Activated effector memory CD4-positive, alpha-beta T cell treated with anti-CD3 and anti-CD28 coated beads, Interleukin-2, amount 50 U/mL, for 16 hours (primary cell): ENCODE data around the gene NKAIN2.
"Not testable (repeated sequence)": the region's sequence is repeated elsewhere in the genome, so short reads cannot be mapped to it uniquely, and the experiment has no call there.

Experiments
- DNase-seq: peaks from one replicate; pipeline ENCODE4 v3.0.0-alpha.2; 2020

The NKAIN2 gene

DNA sequence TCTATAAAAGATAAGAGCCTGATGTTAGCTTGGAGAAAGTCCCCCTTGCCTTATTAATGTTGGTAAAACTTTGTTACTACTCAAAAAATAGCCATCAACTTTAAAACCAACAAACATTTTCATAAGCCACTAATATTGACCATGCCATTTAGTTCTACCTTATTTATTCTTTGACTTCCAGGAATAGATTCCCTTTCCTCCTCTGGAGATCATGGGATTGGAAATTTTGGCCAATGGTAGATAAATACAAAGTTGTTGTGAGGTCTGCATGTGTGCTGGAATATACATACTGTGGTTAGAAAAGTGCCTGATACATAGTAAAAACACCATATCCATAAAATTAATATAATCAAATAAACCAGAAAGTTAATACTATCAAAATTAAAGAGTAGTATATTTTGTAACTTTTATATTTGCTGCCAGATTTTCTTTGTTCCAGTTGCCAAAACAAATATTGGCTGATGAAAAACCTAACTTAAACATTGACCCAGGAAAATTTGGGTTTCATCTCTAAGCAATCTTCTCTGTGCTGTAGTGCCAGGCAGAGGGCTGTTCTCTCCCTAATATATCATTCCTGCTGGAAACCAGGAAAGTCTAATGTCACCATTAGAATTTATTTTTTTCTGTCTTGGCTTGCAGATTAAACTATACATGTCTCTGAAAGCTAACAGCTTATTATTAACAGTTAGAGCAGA is 169.1 kb downstream of the NKAIN2 start:
- DNase-seq: no peak

DNA sequence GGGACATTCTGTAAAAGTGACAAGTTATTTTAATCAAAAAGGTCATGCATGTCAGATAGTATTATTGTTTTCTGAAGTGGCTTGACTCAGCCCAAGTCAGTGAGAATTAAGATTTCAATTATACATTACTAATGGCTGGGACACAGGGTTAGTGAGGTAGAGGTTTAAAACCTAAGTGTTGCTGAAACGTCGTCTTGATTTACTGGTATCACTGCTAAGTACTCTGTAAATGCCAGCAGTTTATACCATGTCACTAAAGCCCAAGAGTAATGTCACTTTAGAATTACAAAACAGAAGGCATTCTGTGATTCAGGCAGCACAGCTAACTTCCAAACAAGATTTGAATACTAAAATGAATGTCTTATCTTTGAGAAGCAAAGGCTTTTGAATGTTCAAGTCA is 176.6 kb downstream of the NKAIN2 start:
- no peak for DNase-seq

DNA sequence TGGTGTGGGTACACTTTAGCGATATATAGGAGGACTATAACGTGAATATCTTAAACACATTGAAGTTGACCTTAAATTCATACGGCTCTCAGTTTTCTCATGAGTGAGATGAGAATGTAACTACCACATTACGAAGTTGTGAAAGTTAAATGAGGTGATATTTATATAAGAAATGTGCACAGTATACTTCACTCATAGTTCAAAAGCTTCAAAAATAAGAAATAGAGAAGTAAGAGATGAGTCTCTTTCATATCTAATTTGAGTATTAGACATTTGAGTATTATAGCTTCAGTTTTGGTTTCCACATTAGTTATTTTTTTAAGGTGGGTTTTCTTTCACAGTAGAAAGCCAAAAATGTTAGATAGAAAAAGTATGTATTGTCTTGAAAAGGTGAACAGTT is 183.3 kb downstream of the NKAIN2 start:
- no peak for DNase-seq

DNA sequence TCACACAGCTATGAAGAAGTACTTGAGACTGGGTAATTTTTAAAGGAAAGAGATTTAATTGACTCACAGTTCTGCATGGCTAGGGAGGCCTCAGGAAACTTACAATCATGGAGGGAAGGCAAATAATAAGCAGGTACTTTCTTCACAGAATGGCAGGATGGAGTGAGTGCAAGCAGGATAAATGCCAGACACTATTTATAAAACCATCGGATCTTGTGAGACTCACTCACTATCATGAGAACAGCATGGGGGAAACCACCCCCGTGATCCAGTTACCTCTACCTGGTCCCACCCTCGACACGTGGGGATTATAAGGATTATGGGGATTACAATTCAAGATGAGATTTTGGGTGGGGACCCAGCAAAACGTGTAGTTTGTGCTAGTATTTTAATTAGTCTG is 186.3 kb downstream of the NKAIN2 start:
- DNase-seq: not testable (repeated sequence)

DNA sequence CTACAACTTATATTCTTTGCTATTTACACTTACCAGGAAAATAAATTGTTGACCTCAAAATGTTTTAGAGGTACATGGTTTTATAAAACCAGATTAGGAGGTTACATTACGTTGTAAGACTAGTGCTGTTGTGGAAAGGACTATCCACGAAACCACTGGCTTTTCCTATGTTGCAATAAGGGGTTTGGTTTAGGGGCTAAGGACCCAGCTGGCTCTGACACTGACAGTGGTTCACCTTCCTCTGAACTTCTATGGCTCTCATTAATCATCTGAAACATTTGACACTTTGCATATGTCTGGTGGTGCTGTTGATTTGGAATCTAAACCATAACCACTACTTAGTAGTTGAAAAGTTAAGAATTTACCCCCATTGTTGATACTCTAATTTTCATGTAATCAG is 186.7 kb downstream of the NKAIN2 start:
- no peak for DNase-seq

DNA sequence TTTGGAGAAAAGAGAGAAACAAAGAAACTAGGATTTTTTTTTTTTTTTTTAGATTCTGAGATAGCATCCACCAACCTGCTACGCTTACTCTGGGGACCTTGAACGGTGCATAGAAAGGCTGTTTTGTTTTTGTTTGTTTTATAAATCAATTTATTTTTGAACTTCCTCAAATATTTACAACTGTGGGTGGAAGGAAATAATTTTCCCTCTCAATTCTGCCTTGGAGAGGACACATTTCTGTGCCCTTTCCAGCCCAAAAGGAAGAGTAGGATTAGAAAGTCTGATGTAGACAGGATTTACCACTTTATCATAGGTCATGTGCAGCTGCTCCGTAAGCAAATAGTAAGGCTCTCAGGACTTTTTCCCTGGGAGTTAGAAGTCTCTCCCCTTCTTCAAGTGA is 190.5 kb downstream of the NKAIN2 start:
- no peak for DNase-seq

DNA sequence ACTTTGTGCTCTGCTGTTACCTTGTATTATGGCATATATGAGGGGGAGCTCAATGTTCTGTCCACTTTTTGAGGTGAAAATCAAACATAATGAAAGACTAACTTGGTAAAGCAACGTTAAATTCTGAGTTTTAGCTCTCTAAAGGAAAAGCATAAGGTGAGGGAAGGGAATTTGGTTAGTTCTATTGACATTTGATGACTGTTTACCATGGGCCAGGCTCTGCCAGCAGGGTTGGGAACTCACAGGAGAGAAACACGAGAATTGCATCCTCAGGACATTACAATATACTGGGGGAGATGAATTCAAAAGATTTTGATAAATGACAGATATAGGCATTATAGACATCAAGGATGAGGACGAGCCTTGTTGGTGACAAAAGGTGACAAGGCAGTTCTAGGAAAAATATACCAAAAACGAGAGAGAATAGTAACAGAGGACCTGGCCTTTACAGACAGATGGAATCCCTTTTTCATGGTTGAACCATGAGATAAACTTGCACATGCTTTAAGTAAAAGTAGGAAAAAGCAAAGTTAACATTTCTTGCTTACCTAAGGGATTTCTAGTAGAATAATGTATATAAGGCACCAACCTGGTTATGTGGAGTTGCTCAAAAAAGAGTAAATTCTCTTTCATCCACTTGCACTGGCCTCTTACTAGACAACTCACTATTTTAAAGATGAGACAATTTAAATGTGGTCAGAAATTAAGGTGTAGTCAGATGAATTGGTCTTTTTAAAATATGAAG is 191.4 kb downstream of the NKAIN2 start:
- no peak for DNase-seq

DNA sequence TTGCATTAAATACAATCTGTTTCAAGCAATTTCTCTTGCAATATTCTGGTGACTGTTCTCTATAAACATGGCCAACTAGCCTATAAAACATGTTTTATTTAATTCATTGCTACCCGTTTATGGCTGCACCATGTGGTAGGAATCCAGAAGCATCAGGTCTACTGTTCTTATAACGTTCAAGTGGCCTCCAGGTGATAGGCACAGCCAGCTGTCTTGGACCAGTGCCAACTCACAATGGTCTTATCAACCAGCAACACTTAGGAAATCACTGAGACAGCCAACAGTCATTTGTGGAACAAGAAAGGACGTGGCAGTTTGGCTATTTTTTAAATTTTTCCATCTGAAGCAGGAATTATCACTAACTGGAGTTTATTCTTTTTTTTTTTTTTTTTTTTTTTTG is 193.6 kb downstream of the NKAIN2 start:
- no peak for DNase-seq

DNA sequence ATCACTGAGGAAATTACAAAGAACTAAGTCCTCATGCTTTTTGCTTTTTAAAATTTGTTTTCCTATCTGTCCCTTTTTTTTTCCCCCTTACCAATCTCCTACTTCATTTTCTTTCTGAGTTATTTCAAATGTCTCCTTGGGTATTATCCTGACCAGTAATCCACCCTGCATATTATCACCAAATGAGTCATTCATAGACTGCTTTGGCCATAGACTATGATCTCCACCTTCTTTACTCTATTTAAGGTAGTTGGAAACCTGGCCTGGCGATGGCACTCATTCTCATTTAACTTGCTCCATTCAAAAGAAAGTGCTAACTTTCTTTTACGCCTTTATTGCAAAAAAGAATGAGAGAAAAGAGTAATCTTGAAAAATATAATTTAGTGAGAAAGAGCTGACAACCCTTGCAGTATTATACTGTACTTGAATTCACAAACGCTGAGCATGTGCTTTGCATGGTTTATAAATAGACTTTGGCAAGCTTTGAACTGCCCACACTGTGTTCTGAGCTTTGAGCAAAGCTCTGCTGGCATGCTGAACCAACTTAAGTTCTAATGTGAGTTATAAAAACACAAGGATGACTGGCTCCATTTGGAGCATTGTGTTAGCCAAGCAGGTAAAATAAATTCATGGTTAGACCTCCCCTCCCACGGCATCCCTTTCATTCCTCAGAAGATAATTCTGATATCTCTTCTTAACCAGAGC is 198.9 kb downstream of the NKAIN2 start:
- DNase-seq: no peak

DNA sequence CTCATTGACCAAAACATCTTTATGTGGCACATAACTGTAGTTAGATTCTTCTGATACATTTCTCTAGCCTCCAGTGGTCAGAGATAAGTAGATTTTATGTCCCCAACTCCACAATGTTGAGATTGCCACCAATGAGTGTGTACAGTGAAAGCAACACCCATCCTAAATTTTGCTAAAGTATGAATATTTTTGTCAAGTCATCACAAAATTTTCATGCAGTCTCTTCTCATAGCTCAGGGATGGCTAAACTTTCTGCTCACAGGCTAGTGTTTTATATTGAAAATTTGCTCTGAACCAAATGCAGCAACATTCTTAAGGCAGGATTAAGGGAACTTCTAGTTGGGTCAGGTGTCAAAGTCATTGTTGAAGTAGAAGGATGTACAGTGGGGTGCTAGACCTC is 203.6 kb downstream of the NKAIN2 start:
- no peak for DNase-seq

DNA sequence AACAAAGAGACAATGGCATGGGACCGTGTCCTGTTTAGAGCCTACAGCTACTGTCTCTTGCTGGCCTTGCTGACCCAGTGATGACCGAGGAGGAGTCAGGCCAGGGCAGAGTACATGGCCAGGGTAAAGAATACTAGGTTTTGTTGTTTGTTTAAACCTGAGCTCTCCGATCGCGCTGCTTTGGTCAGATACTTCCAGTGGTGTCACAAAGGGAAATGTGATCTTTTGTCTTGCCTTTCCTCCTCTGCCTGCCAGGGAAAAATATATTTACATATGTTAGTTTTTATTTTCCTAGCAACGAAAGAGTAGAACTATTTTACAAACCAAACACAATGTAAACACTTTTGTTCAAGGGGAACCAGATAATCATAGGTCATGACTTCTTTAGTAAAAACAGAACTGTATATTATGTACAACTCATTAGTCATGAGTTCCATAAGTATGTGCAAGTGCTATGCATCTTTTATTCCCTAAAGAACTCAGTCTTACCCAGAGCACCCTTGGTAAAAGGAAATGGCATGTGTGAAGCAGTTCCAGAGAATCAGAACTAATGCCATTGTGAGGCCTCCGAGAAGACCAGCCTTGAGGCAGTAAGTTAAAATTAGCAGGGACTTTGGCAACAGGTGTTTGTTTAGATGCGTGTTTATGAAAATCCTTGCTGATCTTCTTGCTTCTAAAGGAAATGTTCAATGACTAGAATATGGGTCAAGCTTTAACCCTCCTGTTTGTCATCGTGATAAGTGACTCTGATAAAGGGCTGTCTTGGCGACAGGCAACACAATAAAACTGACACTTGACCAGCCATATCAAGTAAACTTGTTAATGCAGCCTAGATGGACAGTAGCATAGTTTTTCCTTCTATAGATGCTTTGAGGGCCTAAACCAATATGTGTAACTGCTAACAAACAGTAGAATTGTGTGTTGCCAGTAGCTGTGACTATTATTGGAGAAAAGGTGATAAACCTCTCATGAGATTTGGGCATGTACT is 204.6 kb downstream of the NKAIN2 start:
- no peak for DNase-seq

DNA sequence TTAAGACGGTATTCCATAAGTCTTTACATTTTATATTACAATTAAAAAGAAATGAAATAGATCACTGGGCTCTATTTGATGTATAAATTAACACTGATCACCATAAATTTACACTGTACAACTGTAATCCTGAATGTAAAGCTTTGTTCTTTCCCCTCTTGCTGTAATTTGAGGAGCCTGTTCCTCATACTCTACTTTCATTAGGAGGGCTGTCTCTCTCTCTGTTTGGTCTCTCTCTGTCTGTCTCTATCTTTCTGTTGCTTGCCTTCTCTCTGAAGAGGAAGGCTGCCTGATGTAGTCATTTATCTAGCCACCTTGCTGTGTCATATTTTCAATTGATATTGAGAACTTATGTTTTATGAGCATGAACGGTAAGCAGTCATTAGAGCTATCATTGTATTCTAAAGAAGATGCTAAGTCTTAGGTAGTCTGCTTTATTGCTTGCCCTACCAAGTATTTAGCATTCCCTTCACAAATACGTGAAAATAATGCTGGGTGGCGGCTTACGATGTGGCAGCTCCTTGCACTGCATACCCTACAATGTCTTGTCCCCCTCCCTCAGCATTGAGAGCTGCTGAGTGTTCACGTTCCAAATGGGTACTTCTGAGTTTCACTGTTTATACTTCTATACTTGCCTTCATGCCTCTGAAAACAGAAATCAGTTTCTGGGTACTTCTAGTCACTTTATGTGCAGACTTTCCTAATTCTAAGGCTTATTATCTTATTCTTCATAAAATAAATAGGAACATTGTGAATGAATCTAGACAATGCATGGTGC is 205.5 kb downstream of the NKAIN2 start:
- DNase-seq: no peak

DNA sequence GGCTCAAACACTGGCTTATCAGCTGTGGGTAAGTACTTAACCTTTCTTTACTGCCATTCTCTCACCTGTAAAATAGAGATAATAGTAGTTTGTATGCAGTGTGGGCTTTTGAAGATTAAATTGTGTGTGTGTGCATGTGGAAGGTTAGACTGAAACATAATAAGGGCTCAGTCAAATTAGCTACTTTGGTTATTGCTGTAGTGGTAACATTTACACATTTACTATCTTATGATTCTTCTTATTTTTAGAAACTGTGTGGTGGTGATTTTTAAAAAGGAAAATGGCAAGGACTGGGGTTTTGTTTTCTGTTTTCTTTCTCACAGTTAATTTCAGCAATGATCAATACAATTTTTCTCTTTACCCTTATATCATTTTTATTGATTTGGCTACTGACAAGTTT is 206.9 kb downstream of the NKAIN2 start:
- DNase-seq: no peak

DNA sequence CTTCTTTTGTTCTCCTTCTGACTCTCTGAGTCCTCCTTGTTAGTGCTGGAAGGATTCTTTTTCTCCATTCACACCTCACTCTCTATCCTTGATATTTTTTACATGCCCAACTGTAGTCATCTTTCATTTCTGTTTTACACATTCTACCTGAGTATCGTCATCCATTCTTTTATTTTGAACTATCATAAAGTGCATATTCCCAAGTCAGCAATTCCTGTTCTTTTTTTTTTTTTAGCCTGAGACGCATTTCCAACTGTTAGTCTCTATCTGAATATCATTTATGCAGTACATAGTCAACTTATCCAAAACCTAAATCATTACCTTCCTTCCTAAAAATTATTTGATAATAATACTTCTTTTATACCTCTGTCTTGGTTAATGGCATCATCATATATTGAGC is 207.5 kb downstream of the NKAIN2 start:
- no peak for DNase-seq

DNA sequence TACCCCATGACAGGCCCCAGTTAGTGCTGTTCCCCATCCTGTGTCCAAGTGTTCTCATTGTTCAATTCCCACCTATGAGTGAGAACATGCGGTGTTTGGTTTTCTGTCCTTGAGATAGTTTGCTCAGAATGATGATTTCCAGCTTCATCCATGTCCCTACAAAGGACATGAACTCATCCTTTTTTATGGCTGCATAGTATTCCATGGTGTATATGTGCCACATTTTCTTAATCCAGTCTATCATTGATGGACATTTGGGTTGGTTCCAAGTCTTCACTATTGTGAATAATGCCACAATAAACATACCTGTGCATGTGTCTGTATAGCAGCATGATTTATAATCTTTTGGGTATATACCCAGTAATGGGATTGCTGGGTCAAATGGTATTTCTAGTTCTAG is 218.4 kb downstream of the NKAIN2 start:
- DNase-seq: not testable (repeated sequence)

DNA sequence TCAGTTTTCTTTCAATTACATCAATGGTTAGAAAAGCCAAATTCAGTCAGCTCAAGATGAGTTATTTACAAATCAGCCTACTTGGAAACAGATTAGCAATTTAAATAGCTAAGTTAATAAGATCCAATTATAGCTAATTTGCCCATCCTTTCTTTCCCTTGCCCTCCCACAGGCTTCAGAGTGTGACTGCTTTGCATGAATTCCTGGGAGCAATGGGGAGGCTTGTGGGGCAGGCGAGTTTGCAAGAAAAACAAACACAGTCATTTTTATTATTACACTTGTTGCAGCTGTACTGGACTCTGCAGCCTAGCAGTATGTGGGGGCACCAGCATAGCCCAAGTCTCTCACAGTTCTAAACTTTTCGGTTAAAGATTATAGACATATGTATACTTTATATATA is 219.0 kb downstream of the NKAIN2 start:
- DNase-seq: no peak

DNA sequence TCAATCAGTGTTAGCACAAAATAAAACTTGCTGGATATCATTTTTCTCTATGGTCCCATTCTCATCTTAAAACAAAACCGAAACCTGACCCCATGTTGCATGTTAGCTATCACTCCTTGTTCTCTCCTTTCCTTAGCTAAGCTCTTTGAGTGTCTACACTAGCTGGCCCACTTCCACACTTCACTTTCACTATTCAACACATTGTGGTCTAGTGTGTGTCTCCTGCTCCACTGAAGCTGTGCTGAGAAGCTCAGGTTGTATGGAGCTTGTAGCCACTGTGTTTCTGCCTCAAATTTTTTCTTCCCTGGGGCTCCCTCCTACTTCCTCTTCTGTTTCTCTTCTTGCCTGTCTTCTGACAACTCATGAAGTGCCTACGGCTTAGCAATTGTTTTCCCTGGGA is 223.0 kb downstream of the NKAIN2 start:
- DNase-seq: no peak

DNA sequence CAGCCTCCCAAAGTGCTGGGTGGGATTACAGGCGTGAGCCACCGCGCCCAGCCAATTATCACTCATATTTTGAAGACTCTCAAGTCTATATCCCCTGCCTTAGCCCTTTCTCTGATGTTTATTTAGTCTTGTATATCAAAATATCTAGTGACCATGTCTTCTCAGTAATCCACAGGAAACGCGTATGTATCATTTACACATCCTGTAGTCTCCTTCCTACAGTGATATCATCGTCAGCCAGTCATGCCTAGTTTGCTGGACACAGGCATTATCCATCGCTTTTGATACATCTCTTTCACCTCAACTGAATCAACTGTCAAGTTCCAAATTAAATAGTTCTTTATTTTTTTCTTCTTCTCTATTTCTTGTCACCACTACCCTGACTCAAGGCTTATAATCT is 223.7 kb downstream of the NKAIN2 start:
- no peak for DNase-seq

DNA sequence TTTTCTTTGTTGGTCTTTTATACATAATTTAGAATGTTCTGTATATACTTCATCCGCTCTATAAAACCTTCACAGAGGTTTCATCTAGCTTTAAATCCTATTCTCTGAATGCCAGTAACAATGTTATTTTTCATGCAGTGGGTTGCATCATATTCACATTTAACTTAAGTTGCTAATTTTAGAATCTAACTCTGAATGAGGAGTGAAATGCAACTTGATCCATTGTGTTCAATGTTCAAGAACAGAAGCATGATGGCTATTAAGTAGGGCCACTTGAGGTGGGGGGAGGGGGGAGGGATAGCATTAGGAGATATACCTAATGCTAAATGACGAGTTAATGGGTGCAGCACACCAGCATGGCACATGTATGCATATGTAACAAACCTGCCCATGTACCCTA is 224.5 kb downstream of the NKAIN2 start:
- DNase-seq: no peak

DNA sequence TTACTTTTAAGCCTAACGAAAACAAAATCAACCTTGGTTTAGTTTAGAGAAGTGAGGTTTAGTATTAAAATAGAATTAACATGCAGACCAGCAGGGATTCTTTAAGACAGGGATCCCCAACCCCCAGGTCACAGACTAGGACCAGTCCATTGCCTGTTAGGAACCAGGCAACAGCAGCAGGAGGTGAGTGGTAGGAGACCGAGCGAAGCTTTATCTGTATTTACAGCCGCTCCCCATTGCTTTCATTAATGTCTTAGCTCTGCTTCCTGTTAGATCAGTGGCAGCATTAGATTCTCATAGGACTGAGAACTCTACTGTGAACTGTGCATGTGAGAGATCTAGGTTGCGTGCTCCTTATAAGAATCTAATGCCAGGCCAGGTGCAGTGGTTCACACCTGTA is 225.9 kb downstream of the NKAIN2 start:
- no peak for DNase-seq

DNA sequence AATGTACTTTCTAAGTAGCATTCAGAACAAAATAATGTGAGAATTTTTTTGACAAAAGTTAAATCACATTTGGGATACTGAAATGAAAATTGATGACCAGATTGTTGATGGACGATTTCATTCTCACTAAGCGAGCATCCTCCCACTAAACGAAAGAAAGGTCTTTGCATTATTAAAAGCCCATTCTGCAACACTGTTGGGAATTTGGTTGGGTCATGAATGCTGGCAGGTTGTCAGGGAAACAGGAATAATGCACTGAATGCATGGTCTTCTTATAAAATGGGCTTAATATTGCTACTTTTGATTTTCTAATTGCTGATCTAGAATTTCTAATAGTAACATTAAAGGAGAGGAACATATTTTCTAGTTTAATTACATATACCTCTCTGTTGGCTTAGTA is 229.8 kb downstream of the NKAIN2 start:
- no peak for DNase-seq

DNA sequence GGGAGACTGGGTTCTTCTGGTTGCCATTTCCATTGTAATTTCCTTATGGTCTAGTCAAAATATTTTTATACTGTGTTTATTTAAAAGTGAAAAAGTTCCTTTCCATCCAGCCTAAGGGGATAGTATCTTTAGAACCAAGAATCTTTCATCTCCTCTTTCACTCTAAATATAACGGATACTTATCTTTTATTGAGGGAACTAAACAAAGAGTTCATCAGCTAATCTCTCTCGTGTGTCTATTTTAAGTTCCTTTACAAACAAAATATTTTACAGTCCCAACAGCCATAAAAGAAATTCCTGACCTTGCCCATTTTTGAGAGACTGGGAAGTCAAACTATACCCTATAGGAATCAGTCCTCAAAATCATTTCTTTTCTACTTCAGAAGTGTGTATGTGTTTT is 232.7 kb downstream of the NKAIN2 start:
- DNase-seq: no peak
